Keratinocyte (primary cell): ENCODE data around the gene SPATA12. TPM values are rescaled to one million over a fixed set of nuclear protein-coding genes. Genes with fewer than 3 reads are reported as not detected.

ENCODE experiments used
- DNase-seq: peaks from one replicate; pipeline ENCODE4 v3.0.0-alpha.2; 2011; ENCODE audit warnings: low read depth, missing footprints, low spot score
- FAIRE-seq: peaks from 2 replicates; lab custom pipeline; 2011; peaks lifted over from hg19 to GRCh38; lab: Jason Lieb, UNC
- H2AFZ ChIP-seq: 2 replicates; pipeline ENCODE4 v1.6.0; 2012; ENCODE audit warnings: low read length, control low read depth, inconsistent platforms; ENCODE audit not compliant: control insufficient read depth
- H3K27ac ChIP-seq: 2 replicates; pipeline ENCODE4 v1.5.1; 2011; ENCODE audit warnings: low read length; ENCODE audit not compliant: control insufficient read depth, insufficient read depth
- H3K27me3 ChIP-seq: 3 replicates; pipeline ENCODE4 v1.6.0; 2011; ENCODE audit warnings: low read length; ENCODE audit not compliant: control insufficient read depth, insufficient read depth; ENCODE audit errors: extremely low read depth
- H3K36me3 ChIP-seq, 2 experiments: 2 replicates in 1 of 2; 3 replicates in 1 of 2; pipeline ENCODE4 v1.5.1; 2011; ENCODE audit warnings: low read length in 2 of 2, mild to moderate bottlenecking in 1 of 2; ENCODE audit not compliant: control insufficient read depth in 2 of 2, insufficient read depth in 2 of 2; ENCODE audit errors: extremely low read depth in 1 of 2
- H3K4me1 ChIP-seq: 3 replicates; pipeline ENCODE4 v1.5.1; 2011; ENCODE audit warnings: low read length; ENCODE audit not compliant: control insufficient read depth, insufficient read depth; ENCODE audit errors: extremely low read depth
- H3K4me2 ChIP-seq: 3 replicates; pipeline ENCODE4 v1.6.0; 2011; ENCODE audit warnings: low read depth, low read length; ENCODE audit not compliant: control insufficient read depth, insufficient read depth; ENCODE audit errors: extremely low read depth
- H3K4me3 ChIP-seq, 3 experiments: fragments of 200-600 bp in 1 of 3; sonication (generic) in 1 of 3; 2 replicates in 2 of 3; 3 replicates in 1 of 3; pipeline ENCODE4 v1.5.1; 2011 to 2016; ENCODE audit warnings: low read length in 3 of 3, mild to moderate bottlenecking in 3 of 3, control low read depth in 2 of 3, inconsistent platforms in 1 of 3, low read depth in 1 of 3, mixed read lengths in 1 of 3, mixed run types in 1 of 3, moderate library complexity in 1 of 3; ENCODE audit not compliant: control insufficient read depth in 2 of 3, insufficient read depth in 2 of 3; ENCODE audit errors: extremely low read depth in 1 of 3
- H3K79me2 ChIP-seq: 2 replicates; pipeline ENCODE4 v1.6.0; 2012; ENCODE audit warnings: low read length; ENCODE audit not compliant: control insufficient read depth, insufficient read depth
- H3K9ac ChIP-seq: 3 replicates; pipeline ENCODE4 v1.6.0; 2011; ENCODE audit warnings: low read length; ENCODE audit not compliant: control insufficient read depth, insufficient read depth; ENCODE audit errors: extremely low read depth
- H3K9me1 ChIP-seq: 3 replicates; pipeline ENCODE4 v1.6.0; 2011; ENCODE audit warnings: low read length; ENCODE audit not compliant: control insufficient read depth, insufficient read depth; ENCODE audit errors: extremely low read depth
- H3K9me3 ChIP-seq: 2 replicates; pipeline ENCODE4 v1.5.1; 2012; ENCODE audit warnings: low read depth, low read length; ENCODE audit not compliant: control insufficient read depth
- H4K20me1 ChIP-seq: 3 replicates; pipeline ENCODE4 v1.6.0; 2011; ENCODE audit warnings: low read length; ENCODE audit not compliant: control insufficient read depth, insufficient read depth; ENCODE audit errors: extremely low read depth
- CTCF ChIP-seq, 3 experiments: IDR thresholded peaks in 1 of 3; conservative IDR thresholded peaks in 1 of 3; optimal IDR thresholded peaks in 1 of 3; 2 replicates in 2 of 3; 3 replicates in 1 of 3; pipeline versions ENCODE3 to v1.5.1; 2011; ENCODE audit warnings: low read length in 3 of 3, mild to moderate bottlenecking in 3 of 3, moderate library complexity in 2 of 3, control low read depth in 1 of 3, inconsistent platforms in 1 of 3; ENCODE audit not compliant: insufficient read depth in 2 of 3; ENCODE audit errors: extremely low read depth in 1 of 3
- EZH2 ChIP-seq: IDR thresholded peaks from one replicate; pipeline ENCODE4 v1.6.1; 2012; ENCODE audit warnings: inconsistent platforms, mild to moderate bottlenecking, low read length, moderate library complexity
- dilution Hi-C: fragments of 300-500 bp; cut with MboI; formaldehyde crosslinking; loops from one replicate; pipeline ENCODE4 v1.7.0; 2020; ENCODE audit warnings: low sequenced_read_pairs; ENCODE audit not compliant: extremely low pct_ligation_motif_present
- polyA plus RNA-seq, 5 experiments: library from polyadenylated mRNA; depleted of rRNA in 3 of 5; stranded (reverse) in 3 of 5; stranded (forward) in 1 of 5; unstranded in 1 of 5; fragments of >200 nt; gene quantifications; 1 replicate in 1 of 5; 2 replicates in 3 of 5; 3 replicates in 1 of 5; pipeline versions ENCODE4 v1.2.1 to v1.2.3, GENCODE V29; 2011 to 2012; ENCODE audit warnings: missing spikeins in 2 of 5, low read depth in 1 of 5, low replicate concordance in 1 of 5

SPATA12 gene
- polyA plus RNA-seq, 1 donor (not counting 4 experiments of a cell fraction or from before 2014, with no cell fraction given): 0.08 TPM

DNA sequence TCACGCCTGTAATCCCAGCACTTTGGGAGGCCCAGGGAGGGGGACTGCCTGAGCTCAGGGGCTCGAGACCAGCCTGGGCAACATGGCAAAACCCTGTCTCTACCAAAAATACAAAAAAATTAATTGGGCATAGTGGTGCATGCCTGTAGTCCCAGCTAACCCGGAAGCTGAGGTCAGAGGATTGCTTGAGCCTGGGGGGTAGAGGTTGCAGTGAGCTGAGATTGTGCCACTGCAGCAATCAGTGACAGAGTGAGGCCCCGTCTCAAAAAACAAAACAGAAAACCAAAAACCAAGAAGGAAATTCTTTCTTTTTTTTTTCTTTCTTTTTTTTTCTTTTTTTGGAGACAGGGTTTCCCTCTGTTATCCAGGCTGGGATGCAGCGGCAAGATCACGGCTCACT is 3.5 kb downstream of the SPATA12 start:
- FAIRE-seq (no peak), DNase-seq (no peak)
- Histone ChIP-seq H4K20me1 (no peaks in the 10 kb centered on the region), H3K27ac (no peak overlapping the region), H3K4me3 (no peak overlapping the region), H3K36me3 (no peaks in the 10 kb centered on the region), H3K79me2 (no peaks in the 10 kb centered on the region), H3K9ac (no peak overlapping the region), H3K9me3 (no peaks in the 10 kb centered on the region), H3K27me3 (no peaks in the 10 kb centered on the region), H3K4me2 (no peak overlapping the region), H3K9me1 (no peaks in the 10 kb centered on the region), H3K4me1 (peaks cover 42% of the 10 kb centered on the region), H2AFZ (no peak overlapping the region)
- dilution Hi-C loops: no loop called here
- TF ChIP-seq EZH2: no peak
- no peak for TF ChIP-seq CTCF (optimal IDR thresholded peaks at IDR 0.05 in 1 of 3, IDR thresholded peaks at IDR 0.05 in 1 of 3, conservative IDR thresholded peaks at IDR 0.05 in 1 of 3; ENCODE audit: extremely low read depth in 1 of 3, insufficient read depth in 2 of 3, low read length in 3 of 3)

DNA sequence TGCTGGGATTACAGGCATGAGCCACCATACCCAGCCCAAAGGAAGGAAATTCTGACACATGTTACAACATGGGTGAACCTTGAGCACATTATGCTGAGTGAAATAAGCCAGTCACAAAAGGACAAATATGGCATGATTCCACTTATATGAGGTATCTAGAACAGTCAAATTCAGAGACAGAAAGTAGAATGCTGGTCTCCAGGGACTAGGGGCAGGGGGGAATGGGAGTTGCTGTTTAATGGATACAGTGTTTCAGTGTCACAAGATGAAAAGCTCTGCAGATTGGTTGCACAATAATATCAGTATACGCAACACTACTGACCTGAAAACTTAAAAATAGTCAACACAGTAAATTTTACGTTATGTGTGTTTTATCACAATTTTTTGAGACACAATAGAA is 4.1 kb downstream of the SPATA12 start:
- Histone ChIP-seq H3K79me2 (no peaks in the 10 kb centered on the region), H3K27ac (no peak overlapping the region)

More for the DNA sequence above, 4.1 kb downstream of the SPATA12 start:
- H3K4me2 ChIP-seq: no peak overlapping the region
- peaks cover 42% of the 10 kb centered on the region for H3K4me1 ChIP-seq
- H3K27me3 ChIP-seq: no peaks in the 10 kb centered on the region
- no peak overlapping the region for H3K9ac ChIP-seq
- no peaks in the 10 kb centered on the region for H3K9me1 ChIP-seq
- no peak overlapping the region for H2AFZ ChIP-seq
- H4K20me1 ChIP-seq: no peaks in the 10 kb centered on the region
- dilution Hi-C loops: no loop called here
- no peaks in the 10 kb centered on the region for H3K36me3 ChIP-seq
- FAIRE-seq (no peak), DNase-seq (no peak)
- H3K9me3 ChIP-seq: no peaks in the 10 kb centered on the region
- TF ChIP-seq EZH2 (no peak), CTCF (optimal IDR thresholded peaks at IDR 0.05 in 1 of 3, IDR thresholded peaks at IDR 0.05 in 1 of 3, conservative IDR thresholded peaks at IDR 0.05 in 1 of 3; ENCODE audit: extremely low read depth in 1 of 3, insufficient read depth in 2 of 3, low read length in 3 of 3) (no peak)
- no peak overlapping the region for H3K4me3 ChIP-seq
